H9 (cell line): ENCODE data around the gene SAP30L. TPM values are rescaled to one million over a fixed set of nuclear protein-coding genes. Genes with fewer than 3 reads are reported as not detected.

Source experiments
- DNase-seq: peaks from one replicate; pipeline ENCODE4 v3.0.0-alpha.2; 2017
- H2AFZ ChIP-seq: one replicate; pipeline ENCODE4 v1.6.1; 2013; ENCODE audit warnings: mild to moderate bottlenecking, low read length, control low read depth, moderate library complexity
- H2AK5ac ChIP-seq: 2 replicates; pipeline ENCODE4 v1.6.1; 2013; ENCODE audit warnings: low read length, control low read depth, mixed read lengths; ENCODE audit not compliant: insufficient read length
- H2BK120ac ChIP-seq: one replicate; pipeline ENCODE4 v1.6.1; 2013; ENCODE audit warnings: low read depth, mild to moderate bottlenecking, low read length, control low read depth, inconsistent platforms; ENCODE audit not compliant: poor library complexity, severe bottlenecking
- H2BK12ac ChIP-seq: 2 replicates; pipeline ENCODE4 v1.6.1; 2013; ENCODE audit warnings: low read length, control low read depth, mixed read lengths, low read depth; ENCODE audit not compliant: insufficient read length
- H2BK15ac ChIP-seq: 2 replicates; pipeline ENCODE4 v1.6.1; 2013; ENCODE audit warnings: low read depth, low read length, control low read depth
- H2BK20ac ChIP-seq: one replicate; pipeline ENCODE4 v1.6.1; 2013; ENCODE audit warnings: low read depth, mild to moderate bottlenecking, low read length, control low read depth, inconsistent platforms; ENCODE audit not compliant: poor library complexity, severe bottlenecking
- H2BK5ac ChIP-seq: 2 replicates; pipeline ENCODE4 v1.6.1; 2013; ENCODE audit warnings: low read length, control low read depth, mixed read lengths; ENCODE audit not compliant: insufficient read length
- H3K14ac ChIP-seq: 2 replicates; pipeline ENCODE4 v1.6.1; 2013; ENCODE audit warnings: low read length, control low read depth; ENCODE audit not compliant: insufficient read depth
- H3K18ac ChIP-seq: 2 replicates; pipeline ENCODE4 v1.6.1; 2013; ENCODE audit warnings: low read depth, mild to moderate bottlenecking, mixed read lengths, low read length, control low read depth; ENCODE audit not compliant: insufficient read length
- H3K23ac ChIP-seq: 2 replicates; pipeline ENCODE4 v1.6.1; 2013; ENCODE audit warnings: low read length, control low read depth, mixed read lengths, low read depth; ENCODE audit not compliant: insufficient read length
- H3K23me2 ChIP-seq: 2 replicates; pipeline ENCODE4 v1.6.1; 2013; ENCODE audit warnings: low read depth, mild to moderate bottlenecking, mixed read lengths, low read length, control low read depth; ENCODE audit not compliant: insufficient read length, poor library complexity, severe bottlenecking
- H3K27ac ChIP-seq: 2 replicates; pipeline ENCODE4 v1.5.1; 2013; ENCODE audit warnings: low read length, control low read depth, mixed read lengths, low read depth; ENCODE audit not compliant: insufficient read length
- H3K27me3 ChIP-seq: 2 replicates; pipeline ENCODE4 v1.6.1; 2013; ENCODE audit warnings: low read length, control low read depth, inconsistent platforms; ENCODE audit not compliant: insufficient read depth
- H3K4ac ChIP-seq: 2 replicates; pipeline ENCODE4 v1.6.1; 2013; ENCODE audit warnings: low read depth, mild to moderate bottlenecking, control low read depth, inconsistent platforms, low read length, moderate library complexity
- H3K4me1 ChIP-seq: 2 replicates; pipeline ENCODE4 v1.6.1; 2013; ENCODE audit warnings: low read length, control low read depth, inconsistent platforms; ENCODE audit not compliant: insufficient read depth
- H3K4me2 ChIP-seq: 2 replicates; pipeline ENCODE4 v1.6.1; 2013; ENCODE audit warnings: low read length, control low read depth, mixed read lengths; ENCODE audit not compliant: insufficient read length, insufficient read depth
- H3K56ac ChIP-seq: 2 replicates; pipeline ENCODE4 v1.6.1; 2013; ENCODE audit warnings: low read depth, mild to moderate bottlenecking, mixed read lengths, low read length, control low read depth; ENCODE audit not compliant: insufficient read length
- H3K79me1 ChIP-seq: 2 replicates; pipeline ENCODE4 v1.6.1; 2013; ENCODE audit warnings: low read depth, mild to moderate bottlenecking, moderate library complexity, low read length, control low read depth, inconsistent platforms; ENCODE audit not compliant: insufficient read depth, poor library complexity, severe bottlenecking
- H3K79me2 ChIP-seq: 2 replicates; pipeline ENCODE4 v1.6.1; 2013; ENCODE audit warnings: low read length, control low read depth, inconsistent platforms; ENCODE audit not compliant: insufficient read depth
- H3K9ac ChIP-seq: 2 replicates; pipeline ENCODE4 v1.6.1; 2013; ENCODE audit warnings: low read length, control low read depth, mixed read lengths; ENCODE audit not compliant: insufficient read length; ENCODE audit errors: extremely low read depth
- H3K9me3 ChIP-seq: one replicate; pipeline ENCODE4 v1.6.1; 2013; ENCODE audit warnings: low read depth, low read length, inconsistent platforms; ENCODE audit not compliant: control insufficient read depth
- H3T11ph ChIP-seq: one replicate; pipeline ENCODE4 v1.6.1; 2013; ENCODE audit warnings: mild to moderate bottlenecking, low read length, control low read depth, inconsistent platforms
- H4K20me1 ChIP-seq: one replicate; pipeline ENCODE4 v1.6.1; 2013; ENCODE audit not compliant: control insufficient read depth, insufficient read length, insufficient read depth
- H4K5ac ChIP-seq: 2 replicates; pipeline ENCODE4 v1.6.1; 2013; ENCODE audit warnings: low read depth, mild to moderate bottlenecking, mixed read lengths, low read length, control low read depth; ENCODE audit not compliant: insufficient read length
- H4K8ac ChIP-seq: replicated peaks from 2 replicates; pipeline ENCODE4 v1.6.1; 2013; ENCODE audit warnings: low read length, control low read depth, mixed read lengths, low read depth; ENCODE audit not compliant: insufficient read length
- H4K91ac ChIP-seq: 2 replicates; pipeline ENCODE4 v1.6.1; 2013; ENCODE audit warnings: low read depth, mild to moderate bottlenecking, moderate library complexity, mixed read lengths, low read length, control low read depth; ENCODE audit not compliant: insufficient read length
- H3K27ac Mint-ChIP-seq, 3 experiments: 2 replicates in 2 of 3; 3 replicates in 1 of 3; pipeline ENCODE4 v1.8.0; 2020 to 2021; ENCODE audit warnings: mixed read lengths in 3 of 3, mild to moderate bottlenecking in 1 of 3, moderate library complexity in 1 of 3
- H3K27me3 Mint-ChIP-seq: 2 replicates; pipeline ENCODE4 v1.8.0; 2021; ENCODE audit warnings: low read depth, mild to moderate bottlenecking, moderate library complexity, mixed read lengths
- H3K36me3 Mint-ChIP-seq, 3 experiments: 2 replicates in 2 of 3; 3 replicates in 1 of 3; pipeline ENCODE4 v1.8.0; 2020 to 2021; ENCODE audit warnings: low read depth in 3 of 3, mixed read lengths in 3 of 3; ENCODE audit not compliant: insufficient read depth in 1 of 3
- H3K4me1 Mint-ChIP-seq, 2 experiments: 2 replicates each; pipeline ENCODE4 v1.8.0; 2020; ENCODE audit warnings: mixed read lengths in 2 of 2
- H3K4me3 Mint-ChIP-seq, 2 experiments: 2 replicates in 1 of 2; 3 replicates in 1 of 2; pipeline ENCODE4 v1.8.0; 2020 to 2021; ENCODE audit warnings: mild to moderate bottlenecking in 2 of 2, mixed read lengths in 2 of 2, moderate library complexity in 1 of 2
- H3K9me3 Mint-ChIP-seq, 2 experiments: 2 replicates in 1 of 2; 3 replicates in 1 of 2; pipeline ENCODE4 v1.8.0; 2020; ENCODE audit warnings: mild to moderate bottlenecking in 2 of 2, mixed read lengths in 2 of 2, moderate library complexity in 1 of 2
- CTCF ChIP-seq: fragments of 200-600 bp; sonication (generic); conservative IDR thresholded peaks from 3 replicates; pipeline ENCODE4 v1.8.0; 2021; ENCODE audit warnings: antibody characterized with exemption, mild to moderate bottlenecking
- WGBS: extraction: QIAGEN DNeasy Blood & Tissue Kit; methylation state at CpG from one replicate; pipeline ENCODE4 v1.1.7; 2013; ENCODE audit warnings: missing lambda C conversion rate, low lambda C conversion rate, mixed read lengths; ENCODE audit not compliant: insufficient read length; ENCODE audit errors: extremely low coverage; 5-methylcytosine and 5-hydroxymethylcytosine counted together
- total RNA-seq: library from RNA; stranded (reverse); gene quantifications from 2 replicates; pipeline ENCODE4 v1.2.1, GENCODE V29; 2021

The SAP30L gene
- total RNA-seq, 1 experiment from 2014 or later, result 25.0 TPM

- Histone ChIP-seq H4K20me1 (no peaks in the 10 kb centered on the region), H3K4me2 (no peak overlapping the region), H4K91ac (no peak overlapping the region), H4K8ac (no peak overlapping the region), H3K4me1 (peaks cover 2% of the 10 kb centered on the region; the same call in 1 of the 2 replicates), H3T11ph (no peak overlapping the region), H3K14ac (no peak overlapping the region), H2AFZ (no peak overlapping the region), H3K4ac (no peak overlapping the region), H3K27ac (no peak overlapping the region), H3K79me2 (no peaks in the 10 kb centered on the region), H2BK12ac (no peak overlapping the region), H2BK15ac (no peak overlapping the region), H3K23ac (no peak overlapping the region), H3K27me3 (no peaks in the 10 kb centered on the region), H3K9me3 (no peaks in the 10 kb centered on the region), H3K56ac (no peak overlapping the region), H3K9ac (no peak overlapping the region), H2BK5ac (no peak overlapping the region), H3K23me2 (no peaks in the 10 kb centered on the region), H2BK120ac (no peak overlapping the region), H2BK20ac (no peak overlapping the region), H2AK5ac (no peak overlapping the region), H3K79me1 (no peaks in the 10 kb centered on the region), H3K18ac (no peak overlapping the region), H4K5ac (no peak overlapping the region)
- no peaks in the 10 kb centered on the region for H3K36me3 Mint-ChIP-seq
- peaks cover 12 to 19% of the 10 kb centered on the region in 2 experiments for H3K4me1 Mint-ChIP-seq
- DNase-seq, result no peak
- WGBS, result no CpG with 5 or more reads among the region's 2 CpGs
- no peak overlapping the region for H3K4me3 Mint-ChIP-seq
- no peaks in the 10 kb centered on the region for H3K9me3 Mint-ChIP-seq
- no peak overlapping the region; a peak in 1 of 7 replicates for H3K27ac Mint-ChIP-seq
- no peak for TF ChIP-seq CTCF
- peaks cover 13% of the 10 kb centered on the region for H3K27me3 Mint-ChIP-seq
These were observed 57.9 kb downstream of the SAP30L start for GRCh38 chr5:154503698-154504039.
